Small intestine (tissue), 7 donors: ENCODE data around the gene OSBP2. TPM values are rescaled to one million over a fixed set of nuclear protein-coding genes. Genes with fewer than 3 reads are reported as not detected.
A peak's percentile ranks its signal among the peaks of the same experiment; 100 is the strongest.

Experiments
- DNase-seq, 2 donors: peaks; one replicate each; pipeline versions ENCODE4 v3.0.0 to v3.0.0-alpha.2; 2013
- FAIRE-seq: peaks from 2 replicates; lab custom pipeline; 2012; peaks lifted over from hg19 to GRCh38; lab: Jason Lieb, UNC
- H3K27ac ChIP-seq, 3 donors: one replicate each; pipeline ENCODE4 v1.5.1; 2013; ENCODE audit warnings: low read length in 2 of 3, mild to moderate bottlenecking in 2 of 3, control low read depth in 1 of 3, inconsistent platforms in 1 of 3, low read depth in 1 of 3, moderate library complexity in 1 of 3
- H3K27me3 ChIP-seq, 3 donors: one replicate each; pipeline ENCODE4 v1.6.1; 2013; ENCODE audit warnings: low read length in 3 of 3, inconsistent platforms in 1 of 3; ENCODE audit not compliant: control insufficient read depth in 3 of 3, insufficient read depth in 3 of 3
- H3K36me3 ChIP-seq, 3 donors: one replicate each; pipeline ENCODE4 v1.6.1; 2013; ENCODE audit warnings: low read length in 3 of 3, inconsistent platforms in 1 of 3, low read depth in 1 of 3, mild to moderate bottlenecking in 1 of 3, moderate library complexity in 1 of 3; ENCODE audit not compliant: control insufficient read depth in 3 of 3, insufficient read depth in 2 of 3
- H3K4me1 ChIP-seq, 3 donors: one replicate each; pipeline ENCODE4 v1.6.1; 2013; ENCODE audit warnings: low read length in 2 of 3, inconsistent platforms in 1 of 3, low read depth in 1 of 3, mild to moderate bottlenecking in 1 of 3, moderate library complexity in 1 of 3; ENCODE audit not compliant: control insufficient read depth in 3 of 3, insufficient read depth in 2 of 3
- H3K4me3 ChIP-seq, 3 donors: one replicate each; pipeline ENCODE4 v1.5.1; 2013; ENCODE audit warnings: low read length in 3 of 3, control low read depth in 1 of 3, inconsistent platforms in 1 of 3, low read depth in 1 of 3, mild to moderate bottlenecking in 1 of 3, moderate library complexity in 1 of 3
- H3K9me3 ChIP-seq, 2 donors: one replicate each; pipeline ENCODE4 v1.6.1; 2013; ENCODE audit warnings: low read depth in 1 of 2, low read length in 1 of 2; ENCODE audit not compliant: control insufficient read depth in 2 of 2, insufficient read depth in 1 of 2
- WGBS, 3 donors: extraction: QIAGEN DNeasy Blood & Tissue Kit; methylation state at CpG; one replicate each; pipeline ENCODE4 v1.1.7; 2013; 5-methylcytosine and 5-hydroxymethylcytosine counted together
- polyA plus RNA-seq, 4 donors: library from polyadenylated mRNA; stranded (reverse) in 3 of 4; unstranded in 1 of 4; fragments of 200-250 nt in 3 of 4; fragments of 120-200 nt in 1 of 4; gene quantifications; one replicate each; pipeline versions ENCODE4 v1.2.1 to v1.2.3, GENCODE V29; 2013
- donor health status: healthy with polysubstance abuse.
- donor health status: control.
- donor health status: control.
- donor health status: Bipolar disorder and iron deficiency.
- donor health status: healthy.

OSBP2 gene
- polyA plus RNA-seq, 4 donors: 1.3 to 99.3 (median 1.8) TPM

DNA sequence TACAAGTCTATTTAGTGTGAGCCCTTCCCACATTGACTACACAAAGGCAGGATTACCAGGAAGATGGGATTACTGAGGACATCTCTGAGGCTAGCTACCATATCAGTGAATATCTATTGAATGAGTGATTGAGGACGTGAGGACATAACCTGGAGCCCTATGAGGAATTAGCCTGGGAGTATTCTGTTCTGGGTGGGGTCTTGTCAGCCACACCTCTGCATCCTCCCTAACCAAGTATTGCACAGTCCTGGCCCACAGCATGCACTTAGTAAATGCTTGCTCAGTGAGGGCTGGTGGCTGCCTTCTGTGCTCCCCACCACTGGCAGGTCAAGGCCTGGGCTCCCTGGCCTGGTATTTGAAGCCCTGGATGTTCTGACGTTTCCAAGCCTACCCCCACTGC is 41.8 kb upstream of the OSBP2 start:
- H3K27ac ChIP-seq: no peak overlapping the region
- DNase-seq (no peak), FAIRE-seq (no peak)
- no peak overlapping the region for H3K4me3 ChIP-seq
- 58 to 82% (median 63%) methylated on average over 2 of the region's 2 CpGs for WGBS, 3 donors
- peaks cover 0 to 11% (median 0%) of the 10 kb centered on the region in 3 donors for H3K36me3 ChIP-seq
- H3K4me1 ChIP-seq: peaks cover 0 to 2% (median 0%) of the 10 kb centered on the region in 3 donors
- no peaks in the 10 kb centered on the region for H3K9me3 ChIP-seq
- H3K27me3 ChIP-seq: no peaks in the 10 kb centered on the region

DNA sequence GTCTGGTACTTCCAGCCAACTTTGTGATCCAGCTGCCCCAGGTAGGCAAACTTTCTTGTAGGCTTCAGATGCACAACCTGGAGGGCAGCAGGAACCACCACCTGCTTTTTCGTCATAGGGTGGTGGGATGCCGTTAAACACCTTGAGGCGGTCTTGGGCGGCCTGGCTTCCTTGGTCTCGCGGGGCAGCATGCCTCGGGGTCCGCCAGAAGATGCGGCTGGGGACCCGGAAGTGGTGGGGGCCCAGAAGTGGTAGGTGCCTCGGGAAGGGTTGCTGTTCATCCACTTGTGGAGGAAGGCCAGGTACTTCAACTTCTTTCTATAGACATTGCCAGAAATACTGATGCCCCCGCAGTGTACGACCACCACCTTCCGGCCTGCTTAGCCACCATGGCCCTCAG is 40.3 kb upstream of the OSBP2 start:
- Histone ChIP-seq H3K27ac (no peak overlapping the region), H3K27me3 (no peaks in the 10 kb centered on the region), H3K9me3 (no peaks in the 10 kb centered on the region), H3K36me3 (peaks cover 0 to 14% (median 0%) of the 10 kb centered on the region in 3 donors), H3K4me1 (peaks cover 0 to 2% (median 0%) of the 10 kb centered on the region in 3 donors), H3K4me3 (no peak overlapping the region)
- DNase-seq (no peak), FAIRE-seq (no peak)
- WGBS, 3 donors: 95 to 98% (median 97%) methylated on average over 14 of the region's 14 CpGs

DNA sequence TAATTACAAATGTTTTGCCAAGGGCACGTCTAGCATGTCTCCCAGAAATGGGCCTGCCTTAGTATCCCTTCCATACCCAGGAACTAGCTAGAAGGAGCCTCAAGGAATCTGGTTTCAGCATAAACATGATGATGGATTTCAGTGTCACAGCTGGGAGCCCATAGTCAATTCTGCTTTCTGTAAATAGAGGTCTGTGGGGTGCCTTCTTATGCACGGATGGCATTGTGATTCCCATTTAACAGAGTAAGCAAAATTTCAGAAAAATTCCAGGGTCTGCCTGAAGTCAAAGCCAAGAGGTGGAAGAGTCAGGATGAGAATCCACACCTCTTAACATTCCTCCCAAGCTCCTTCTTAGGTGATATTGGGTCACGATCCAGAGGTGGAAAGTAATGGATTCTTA is 39.1 kb upstream of the OSBP2 start:
- Histone ChIP-seq H3K27me3 (no peaks in the 10 kb centered on the region), H3K4me3 (no peak overlapping the region), H3K27ac (no peak overlapping the region), H3K9me3 (no peaks in the 10 kb centered on the region), H3K36me3 (peaks cover 0 to 15% (median 0%) of the 10 kb centered on the region in 3 donors), H3K4me1 (peaks cover 0 to 2% (median 0%) of the 10 kb centered on the region in 3 donors)
- DNase-seq (no peak), FAIRE-seq (no peak)
- WGBS, 3 donors: 76 to 85% (median 82%) methylated on average over 3 of the region's 3 CpGs

- 79 to 86% (median 84%) methylated on average over 4 of the region's 4 CpGs for WGBS, 3 donors
- H3K4me3 ChIP-seq: no peak overlapping the region
- no peak overlapping the region for H3K27ac ChIP-seq
- no peaks in the 10 kb centered on the region for H3K9me3 ChIP-seq
- peaks cover 0 to 15% (median 5%) of the 10 kb centered on the region in 3 donors for H3K4me1 ChIP-seq
- DNase-seq: no peak
- FAIRE-seq: no peak
- peaks cover 4 to 38% (median 5%) of the 10 kb centered on the region in 3 donors for H3K36me3 ChIP-seq
- H3K27me3 ChIP-seq: no peaks in the 10 kb centered on the region
Measured at GRCh38 chr22:30662040-30662439, 32.6 kb upstream of the OSBP2 start.

DNA sequence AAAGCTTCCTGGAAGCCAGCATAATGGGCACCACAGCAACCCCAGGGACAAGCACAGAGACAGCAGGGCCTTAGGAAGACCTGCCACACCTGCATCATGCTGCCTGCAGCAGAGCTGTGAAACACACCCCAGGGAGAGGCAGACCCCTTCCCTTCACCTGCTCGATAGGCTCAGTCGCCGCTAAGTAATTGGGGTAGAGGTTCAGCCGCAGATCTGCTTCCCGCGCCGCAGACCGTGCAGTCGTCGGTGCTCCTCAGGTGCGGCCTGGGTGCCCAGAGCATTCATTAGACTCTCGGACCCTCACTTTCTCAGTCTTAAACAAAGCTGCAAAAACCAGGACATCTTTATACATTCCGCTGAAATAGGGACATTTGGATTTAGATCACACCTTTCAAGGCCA is 29.9 kb upstream of the OSBP2 start:
- H3K9me3 ChIP-seq: no peaks in the 10 kb centered on the region
- no peak overlapping the region for H3K27ac ChIP-seq
- peaks cover 0 to 22% (median 8%) of the 10 kb centered on the region in 3 donors for H3K4me1 ChIP-seq
- H3K27me3 ChIP-seq: no peaks in the 10 kb centered on the region
- peaks cover 4 to 34% (median 5%) of the 10 kb centered on the region in 3 donors for H3K36me3 ChIP-seq
- FAIRE-seq (no peak), DNase-seq (no peak)
- 97 to 98% (median 97%) methylated on average over 13 of the region's 13 CpGs for WGBS, 3 donors
- H3K4me3 ChIP-seq: no peak overlapping the region

DNA sequence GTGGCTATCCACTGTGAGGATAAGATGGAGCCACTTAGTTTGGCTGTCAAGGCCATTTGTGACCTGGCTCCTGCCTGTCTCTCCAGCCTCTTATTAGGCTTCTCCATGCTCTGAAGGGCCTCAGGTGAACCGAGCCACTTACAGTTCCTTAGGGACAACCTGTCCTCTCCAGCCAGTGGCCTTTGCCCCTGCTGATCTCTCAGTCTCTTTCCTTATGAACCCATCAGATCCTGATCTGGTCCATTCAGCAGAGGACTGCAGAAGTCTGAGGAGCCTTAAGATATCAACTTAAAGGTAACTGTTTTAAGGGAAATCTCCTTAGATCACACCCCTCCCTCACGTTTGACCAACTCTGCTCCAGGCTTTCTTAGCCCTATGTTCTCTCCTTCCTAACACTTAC is 29.4 kb upstream of the OSBP2 start:
- Histone ChIP-seq H3K4me3 (no peak overlapping the region), H3K27me3 (no peaks in the 10 kb centered on the region), H3K36me3 (peaks cover 4 to 34% (median 5%) of the 10 kb centered on the region in 3 donors), H3K9me3 (no peaks in the 10 kb centered on the region), H3K4me1 (peaks cover 0 to 22% (median 8%) of the 10 kb centered on the region in 3 donors), H3K27ac (peak overlapping the region in 1 of 3 donors; percentile 67)
- WGBS, 3 donors: 15 to 55% (median 48%) methylated on average over 2 of the region's 2 CpGs
- DNase-seq (peak; percentile 13 to 86), FAIRE-seq (no peak)

DNA sequence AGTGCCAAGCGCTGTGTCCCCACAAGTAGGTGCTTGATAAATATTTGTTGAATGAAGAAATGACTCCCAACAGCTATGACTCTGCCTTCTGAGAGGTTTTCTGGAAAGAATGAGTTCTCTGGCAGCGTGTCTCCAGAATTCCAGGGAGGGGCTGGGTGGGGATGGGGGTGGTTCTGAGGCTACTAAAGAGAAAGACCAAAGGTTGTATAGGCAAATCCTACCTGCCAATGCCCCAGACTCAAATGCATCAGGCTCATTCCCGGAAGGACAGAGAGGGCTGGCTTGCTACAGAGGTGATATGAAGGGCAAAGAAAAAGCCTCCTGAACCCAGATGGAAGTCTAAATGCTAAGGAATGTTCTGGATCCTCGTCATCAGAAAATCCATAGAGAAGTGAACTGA is 28.9 kb upstream of the OSBP2 start:
- Histone ChIP-seq H3K36me3 (peaks cover 4 to 33% (median 5%) of the 10 kb centered on the region in 3 donors), H3K4me1 (peaks cover 0 to 22% (median 8%) of the 10 kb centered on the region in 3 donors), H3K27ac (peak overlapping the region in 2 of 3 donors; percentile 36 to 67), H3K9me3 (no peaks in the 10 kb centered on the region), H3K4me3 (peak overlapping the region in 1 of 3 donors; percentile 21), H3K27me3 (no peaks in the 10 kb centered on the region)
- DNase-seq: peak; percentile 16 to 83
- 22 to 73% (median 45%) methylated on average over 4 of the region's 4 CpGs for WGBS, 3 donors
- FAIRE-seq: no peak

GRCh38 chr22:30667107-30667493 is 27.6 kb upstream of the OSBP2 start:
- peaks cover 4 to 26% (median 5%) of the 10 kb centered on the region in 3 donors for H3K36me3 ChIP-seq
- peak overlapping the region; percentile 85 to 94 (median 92) for H3K27ac ChIP-seq
- H3K9me3 ChIP-seq: no peaks in the 10 kb centered on the region
- FAIRE-seq: no peak
- peak; percentile 87 to 91 for DNase-seq
- H3K4me3 ChIP-seq: peak overlapping the region; percentile 61 to 73 (median 63)
- H3K27me3 ChIP-seq: no peaks in the 10 kb centered on the region
- 0 to 1% (median 0%) methylated on average over 18 of the region's 18 CpGs for WGBS, 3 donors
- H3K4me1 ChIP-seq: peaks cover 0 to 22% (median 8%) of the 10 kb centered on the region in 3 donors
